ENCODE results near the gene ZNF805. TPM values are rescaled to one million over a fixed set of nuclear protein-coding genes. Genes with fewer than 3 reads are reported as not detected.

The ZNF805 gene
- total and polyA plus RNA-seq, 12 donors, result 0.84 to 29.7 (median 18.6) TPM

DNA sequence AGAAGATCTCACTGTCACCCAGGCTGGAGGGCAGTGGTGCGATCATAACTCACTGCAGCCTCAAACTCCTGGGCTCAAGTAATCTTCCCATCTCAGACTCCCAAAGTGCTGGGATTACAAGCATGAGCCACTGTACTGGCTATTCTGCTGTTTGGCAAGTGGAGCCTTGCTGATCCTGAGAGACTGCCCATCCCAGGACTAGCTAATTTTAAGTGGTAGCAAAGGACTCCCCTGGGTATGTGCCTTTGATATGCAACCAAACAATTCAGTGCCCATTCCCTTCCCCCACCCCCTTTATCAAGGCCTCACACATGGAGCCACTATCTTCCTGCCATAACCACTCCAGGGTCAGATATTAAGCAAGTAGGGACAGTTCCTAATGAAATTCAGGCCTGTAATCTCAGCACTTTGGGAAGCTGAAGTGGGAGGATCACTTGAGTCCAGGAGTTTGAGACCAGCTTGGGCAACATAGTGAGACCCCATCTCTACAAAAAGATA lies 22.9 kb downstream of the ZNF805 start:
- 94 to 100% (median 100%) methylated on average over 1 of the region's 1 CpG for WGBS, 4 donors
- intact Hi-C loops (cut with DNase I), result no loop called here
- Histone ChIP-seq H3K27ac (peak overlapping the region in 1 of 5 donors; percentile 4), H3K4me1 (replicated peaks in 1 of 2) (no peaks in the 10 kb centered on the region), H3K9me3 (replicated peaks in 1 of 3) (no peaks in the 10 kb centered on the region), H3K27me3 (no peaks in the 10 kb centered on the region), H3K4me3 (no peak overlapping the region), H3K36me3 (replicated peaks in 1 of 2) (no peaks in the 10 kb centered on the region)
- no peak for TF ChIP-seq POLR2A (IDR thresholded peaks at IDR 0.05)
- TF ChIP-seq, protein P1, sequence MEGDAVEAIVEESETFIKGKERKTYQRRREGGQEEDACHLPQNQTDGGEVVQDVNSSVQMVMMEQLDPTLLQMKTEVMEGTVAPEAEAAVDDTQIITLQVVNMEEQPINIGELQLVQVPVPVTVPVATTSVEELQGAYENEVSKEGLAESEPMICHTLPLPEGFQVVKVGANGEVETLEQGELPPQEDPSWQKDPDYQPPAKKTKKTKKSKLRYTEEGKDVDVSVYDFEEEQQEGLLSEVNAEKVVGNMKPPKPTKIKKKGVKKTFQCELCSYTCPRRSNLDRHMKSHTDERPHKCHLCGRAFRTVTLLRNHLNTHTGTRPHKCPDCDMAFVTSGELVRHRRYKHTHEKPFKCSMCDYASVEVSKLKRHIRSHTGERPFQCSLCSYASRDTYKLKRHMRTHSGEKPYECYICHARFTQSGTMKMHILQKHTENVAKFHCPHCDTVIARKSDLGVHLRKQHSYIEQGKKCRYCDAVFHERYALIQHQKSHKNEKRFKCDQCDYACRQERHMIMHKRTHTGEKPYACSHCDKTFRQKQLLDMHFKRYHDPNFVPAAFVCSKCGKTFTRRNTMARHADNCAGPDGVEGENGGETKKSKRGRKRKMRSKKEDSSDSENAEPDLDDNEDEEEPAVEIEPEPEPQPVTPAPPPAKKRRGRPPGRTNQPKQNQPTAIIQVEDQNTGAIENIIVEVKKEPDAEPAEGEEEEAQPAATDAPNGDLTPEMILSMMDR (IDR thresholded peaks at IDR 0.05), result no peak
- peak in 3 of 7 donors; percentile 6 to 49 (median 33) for DNase-seq

DNA sequence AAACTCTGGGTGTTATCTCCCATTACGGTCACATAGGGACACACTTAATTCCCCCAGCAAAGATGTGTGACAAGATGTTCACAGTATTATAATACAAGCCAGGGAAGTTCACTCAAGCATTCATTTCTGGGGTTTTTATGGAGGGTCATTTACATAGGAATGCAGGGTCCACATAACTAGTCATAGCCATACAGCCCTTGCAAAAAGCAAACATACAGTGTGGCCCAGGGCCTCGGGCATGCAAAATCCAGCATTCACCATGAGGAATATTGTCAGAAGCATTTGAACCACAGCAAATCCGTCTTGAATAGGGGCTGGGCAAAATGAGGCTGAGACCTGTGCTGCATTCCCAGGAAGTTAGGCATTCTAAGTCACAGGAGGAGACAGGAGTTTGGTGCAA lies 26.9 kb downstream of the ZNF805 start:
- TF ChIP-seq POLR2A (IDR thresholded peaks at IDR 0.05), result no peak
- TF ChIP-seq, protein P1 (IDR thresholded peaks at IDR 0.05), result no peak
- peaks cover 0 to 4% of the 10 kb centered on the region in 2 donors for H3K4me1 ChIP-seq (replicated peaks in 1 of 2)
- H3K9me3 ChIP-seq (replicated peaks in 1 of 3), result no peaks in the 10 kb centered on the region
- no peaks in the 10 kb centered on the region for H3K27me3 ChIP-seq
- no peaks in the 10 kb centered on the region for H3K36me3 ChIP-seq (replicated peaks in 1 of 2)
- DNase-seq, result no peak
- 82 to 90% (median 86%) methylated on average over 2 to 3 of the region's 3 CpGs for WGBS, 4 donors
- no peak overlapping the region for H3K4me3 ChIP-seq
- H3K27ac ChIP-seq, result no peak overlapping the region
- intact Hi-C loops (cut with DNase I), result no loop called here

DNA sequence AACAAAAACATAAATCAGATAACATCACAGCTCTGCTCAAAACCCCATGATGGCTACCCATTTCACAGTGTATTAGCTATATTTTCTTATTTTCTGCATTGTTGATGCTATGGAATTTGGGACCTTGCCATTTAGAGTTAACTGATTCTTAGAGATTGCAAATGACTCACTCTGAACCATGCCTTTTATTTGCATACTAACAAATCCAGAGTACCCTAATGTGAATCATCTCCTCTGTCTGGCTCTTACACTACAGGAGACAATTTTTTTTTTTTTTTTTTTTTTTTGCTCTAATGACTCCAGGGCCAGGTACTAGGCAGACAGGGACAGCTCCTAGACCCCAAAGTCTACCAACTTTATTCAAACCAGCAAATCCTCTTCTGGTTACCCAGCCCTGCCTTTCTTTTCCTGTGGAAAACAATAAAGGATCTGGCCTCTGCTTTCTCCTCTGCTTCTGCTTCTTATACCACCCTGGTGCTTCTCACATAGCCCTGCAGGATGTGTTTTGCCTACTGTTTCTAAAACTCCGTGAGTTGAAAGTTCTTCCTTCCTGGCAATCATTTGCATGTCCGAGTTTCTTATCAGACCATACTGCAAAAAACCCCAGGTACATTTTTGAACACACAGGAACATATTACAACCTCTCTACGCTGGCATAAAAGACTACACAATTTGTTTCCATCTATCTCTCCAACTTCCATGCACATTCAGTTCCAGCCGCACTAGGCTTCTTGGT lies 29.3 kb downstream of the ZNF805 start:
- no peaks in the 10 kb centered on the region for H3K36me3 ChIP-seq (replicated peaks in 1 of 2)
- DNase-seq, result no peak
- WGBS, 4 donors, result 77 to 93% (median 83%) methylated on average over 4 of the region's 4 CpGs

DNA sequence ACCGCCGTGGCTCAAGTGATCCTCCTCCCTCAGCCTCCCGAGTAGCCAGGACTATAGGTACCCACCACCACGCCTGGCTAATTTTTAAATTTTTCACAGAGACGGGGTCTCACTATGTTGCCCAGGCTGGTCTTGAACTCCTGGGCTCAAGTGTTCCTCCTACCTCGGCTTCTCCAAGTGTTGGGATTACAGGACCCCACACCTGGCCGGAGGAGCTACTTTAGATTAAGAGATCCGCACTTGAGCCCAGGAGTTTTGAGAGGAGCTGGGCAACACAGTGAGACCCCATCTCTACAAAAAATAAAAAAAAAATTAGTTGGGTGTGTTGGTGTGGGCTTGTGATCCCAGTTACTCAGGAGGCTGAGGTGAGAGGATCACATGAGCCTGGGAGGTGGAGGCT lies 30.8 kb downstream of the ZNF805 start:
- intact Hi-C loops (cut with DNase I), result no loop called here
- WGBS, 4 donors, result 94 to 98% (median 95%) methylated on average over 8 of the region's 8 CpGs
- Histone ChIP-seq H3K4me1 (replicated peaks in 1 of 2) (peaks cover 0 to 8% of the 10 kb centered on the region in 2 donors), H3K9me3 (replicated peaks in 1 of 3) (no peaks in the 10 kb centered on the region), H3K4me3 (no peak overlapping the region), H3K27me3 (no peaks in the 10 kb centered on the region), H3K27ac (no peak overlapping the region), H3K36me3 (replicated peaks in 1 of 2) (no peaks in the 10 kb centered on the region)
- no peak for DNase-seq
- no peak for TF ChIP-seq POLR2A (IDR thresholded peaks at IDR 0.05)
- TF ChIP-seq, protein P1 (IDR thresholded peaks at IDR 0.05), result no peak

More for the DNA sequence above, 29.3 kb downstream of the ZNF805 start:
- Histone ChIP-seq H3K27me3 (no peaks in the 10 kb centered on the region), H3K9me3 (replicated peaks in 1 of 3) (no peaks in the 10 kb centered on the region), H3K27ac (no peak overlapping the region), H3K4me3 (no peak overlapping the region), H3K4me1 (replicated peaks in 1 of 2) (peaks cover 0 to 4% of the 10 kb centered on the region in 2 donors)
- TF ChIP-seq, protein P1 (IDR thresholded peaks at IDR 0.05), result no peak
- no peak for TF ChIP-seq POLR2A (IDR thresholded peaks at IDR 0.05)
- intact Hi-C loops (cut with DNase I), result no loop called here
